ENCODE measurements around the gene LYG1. TPM values are rescaled to one million over a fixed set of nuclear protein-coding genes. Genes with fewer than 3 reads are reported as not detected.

LYG1 gene
- total RNA-seq, 2 experiments from 2014 or later = 1.3 to 1.6 TPM

- ChIA-PET POLR2A (no interaction called here), CTCF (no interaction called here)
- H3K4me1 Mint-ChIP-seq = no peaks in the 10 kb centered on the region
- no peaks in the 10 kb centered on the region for H3K27me3 Mint-ChIP-seq
- no peak within 1 kb of the TSS for H3K4me3 Mint-ChIP-seq
- H3K27ac Mint-ChIP-seq = no peak within 1 kb of the TSS
- no peaks in the 10 kb centered on the region for H3K9me3 Mint-ChIP-seq
- H3K36me3 Mint-ChIP-seq (ENCODE audit: low read depth) = no peaks in the 10 kb centered on the region
- DNase-seq = no peak
These were observed 45.3 kb downstream of the LYG1 start, which contains the start of gene LYG2 for GRCh38 chr2:99255491-99256318. TSS of gene LYG2 (minus strand) at chr2:99255666. CDS start at chr2:99254260, 1,406 bp downstream.

- H3K4me3 Mint-ChIP-seq = no peak overlapping the region
- no peaks in the 10 kb centered on the region for H3K36me3 Mint-ChIP-seq (ENCODE audit: low read depth)
These were observed 51.0 kb downstream of the LYG1 start for GRCh38 chr2:99249951-99250350.

GRCh38 chr2:99242151-99242550, 58.8 kb downstream of the LYG1 start:
- H3K36me3 Mint-ChIP-seq (ENCODE audit: low read depth) = no peaks in the 10 kb centered on the region
- H3K27ac Mint-ChIP-seq = no peak overlapping the region
- no peak for DNase-seq
- H3K4me3 Mint-ChIP-seq = no peak overlapping the region
- H3K4me1 Mint-ChIP-seq = no peaks in the 10 kb centered on the region
- CTCF ChIA-PET = no interaction called here
- H3K27me3 Mint-ChIP-seq = no peaks in the 10 kb centered on the region
- H3K9me3 Mint-ChIP-seq = no peaks in the 10 kb centered on the region
- POLR2A ChIA-PET = interaction anchor here (0.7 kb wide), 1 partner anchor 1004 kb away, joined by 3 read pairs; no protein-coding TSS in a partner anchor

More at GRCh38 chr2:99249951-99250350, 51.0 kb downstream of the LYG1 start:
- no peak for DNase-seq
- POLR2A ChIA-PET = no interaction called here
- Mint-ChIP-seq H3K27ac (no peak overlapping the region), H3K27me3 (no peaks in the 10 kb centered on the region), H3K4me1 (no peaks in the 10 kb centered on the region), H3K9me3 (no peaks in the 10 kb centered on the region)
- CTCF ChIA-PET = no interaction called here

GRCh38 chr2:99240431-99240830, 60.6 kb downstream of the LYG1 start:
- Mint-ChIP-seq H3K27ac (no peak overlapping the region), H3K9me3 (no peaks in the 10 kb centered on the region), H3K4me3 (no peak overlapping the region), H3K4me1 (no peaks in the 10 kb centered on the region), H3K36me3 (ENCODE audit: low read depth) (no peaks in the 10 kb centered on the region), H3K27me3 (no peaks in the 10 kb centered on the region)
- ChIA-PET CTCF (no interaction called here), POLR2A (no interaction called here)
- DNase-seq = no peak

- H3K9me3 Mint-ChIP-seq = peaks cover 2% of the 10 kb centered on the region
- ChIA-PET CTCF (no interaction called here), POLR2A (no interaction called here)
- H3K4me3 Mint-ChIP-seq = no peak overlapping the region
- no peak overlapping the region for H3K27ac Mint-ChIP-seq
- H3K27me3 Mint-ChIP-seq = no peaks in the 10 kb centered on the region
- no peak for DNase-seq
- no peaks in the 10 kb centered on the region for H3K36me3 Mint-ChIP-seq (ENCODE audit: low read depth)
- no peaks in the 10 kb centered on the region for H3K4me1 Mint-ChIP-seq
These were observed 62.4 kb downstream of the LYG1 start for GRCh38 chr2:99238599-99238998.

Other genes with a start within 250 kb of the LYG1 start
- 1 to 10 TPM in 1 of 2 experiments, under 1 TPM in 1; 0.72 to 1.2 TPM for gene C2orf15, start 159.5 kb downstream of the LYG1 start, total RNA-seq
- gene TSGA10, start 146.3 kb downstream of the LYG1 start, total RNA-seq = 1 to 10 TPM; 6.6 to 8.1 TPM
- 1 to 10 TPM; 8.5 to 9.9 TPM for gene LIPT1, start 146.2 kb downstream of the LYG1 start, total RNA-seq
- gene MITD1, start 120.1 kb downstream of the LYG1 start, total RNA-seq = 10 to 100 TPM; 59.2 to 68.0 TPM
- gene MRPL30, start 120.0 kb downstream of the LYG1 start, total RNA-seq = 10 to 100 TPM; 22.6 to 23.9 TPM
- gene LYG2, start 45.5 kb downstream of the LYG1 start, total RNA-seq = not detected
- 10 to 100 TPM; 31.4 to 33.6 TPM for gene TXNDC9, start 35.1 kb upstream of the LYG1 start, total RNA-seq
- 10 to 100 TPM; 40.2 to 47.0 TPM for gene EIF5B, start 36.2 kb upstream of the LYG1 start, total RNA-seq
- gene REV1, start 188.8 kb upstream of the LYG1 start, total RNA-seq = 10 to 100 TPM; 37.4 to 40.7 TPM

Data from activated CD4-positive, alpha-beta T cell treated with anti-CD3 and anti-CD28 coated beads, Interleukin-2, amount 10 ng/mL, durations not matched to agents 7 days and 5 days (primary cell).